K562 (cell line): ENCODE measurements around the gene DNAJB11. TPM values are rescaled to one million over a fixed set of nuclear protein-coding genes. Genes with fewer than 3 reads are reported as not detected.

Source experiments
- ARID2 ChIP-seq: fragments of 450-650 bp; IDR thresholded peaks from 2 replicates; pipeline ENCODE4 v1.6.1; 2017; ENCODE audit warnings: antibody characterized with exemption, mild to moderate bottlenecking
- ATF2 ChIP-seq: sonication (generic); formaldehyde crosslinking; IDR thresholded peaks from 2 replicates; pipeline ENCODE4 v1.8.1; 2022; ENCODE audit warnings: missing genetic modification reagents
- ESRRA ChIP-seq: fragments of 450-650 bp; IDR thresholded peaks from 2 replicates; pipeline ENCODE4 v1.6.1; 2014; ENCODE audit warnings: low read depth, mild to moderate bottlenecking, moderate library complexity, borderline replicate concordance
- GABPB1 ChIP-seq: sonication (generic); formaldehyde crosslinking; IDR thresholded peaks from 2 replicates; pipeline ENCODE4 v1.8.0; 2022; ENCODE audit warnings: mild to moderate bottlenecking, missing genetic modification reagents
- GTF2A2 ChIP-seq: IDR thresholded peaks from 2 replicates; pipeline ENCODE4 v1.6.1; 2016; ENCODE audit warnings: mild to moderate bottlenecking, missing genetic modification characterization, missing compliant biosample characterization
- HMBOX1 ChIP-seq: sonication (generic); IDR thresholded peaks from 2 replicates; pipeline ENCODE4 v1.6.1; 2016
- MTA1 ChIP-seq: fragments of 450-650 bp; IDR thresholded peaks from 2 replicates; pipeline ENCODE4 v1.6.1; 2017; ENCODE audit warnings: borderline replicate concordance
- MYBL2 ChIP-seq, 2 experiments: fragments of 450-650 bp in 1 of 2; sonication (generic) in 1 of 2; formaldehyde crosslinking in 1 of 2; IDR thresholded peaks; 2 replicates each; pipeline versions ENCODE4 v1.6.1 to v1.8.1; 2017 to 2022; ENCODE audit warnings: borderline replicate concordance in 1 of 2, inconsistent platforms in 1 of 2, low read depth in 1 of 2, mild to moderate bottlenecking in 1 of 2, missing genetic modification reagents in 1 of 2, moderate library complexity in 1 of 2
- NFIC ChIP-seq: fragments of 450-650 bp; IDR thresholded peaks from 2 replicates; pipeline ENCODE4 v1.6.1; 2017; ENCODE audit warnings: mild to moderate bottlenecking, inconsistent platforms
- POLR2H ChIP-seq: IDR thresholded peaks from 2 replicates; pipeline ENCODE4 v1.6.1; 2016; ENCODE audit warnings: missing genetic modification characterization, low read depth, mild to moderate bottlenecking, control low read depth, missing compliant biosample characterization, moderate library complexity
- RFX7 ChIP-seq: fragments of 250-450 bp; sonication (Bioruptor Pico); IDR thresholded peaks from 2 replicates; pipeline ENCODE4 v1.5.1; 2021; ENCODE audit warnings: mild to moderate bottlenecking
- RUNX1 ChIP-seq: sonication (generic); IDR thresholded peaks from 2 replicates; pipeline ENCODE4 v1.6.1; 2016; ENCODE audit warnings: antibody characterized with exemption, low read depth
- SP2 ChIP-seq: IDR thresholded peaks from 2 replicates; pipeline ENCODE4 v1.6.1; 2011; ENCODE audit warnings: mild to moderate bottlenecking, low read depth, low read length, moderate library complexity; ENCODE audit not compliant: poor library complexity, severe bottlenecking; ENCODE audit errors: extremely low read depth
- SREBF1 ChIP-seq: fragments of 150-350 bp; IDR thresholded peaks from 2 replicates; pipeline ENCODE4 v1.6.1; 2014; ENCODE audit warnings: antibody characterized with exemption, low read depth, low read length, borderline replicate concordance
- SRSF3 ChIP-seq: fragments of 200-400 bp; formaldehyde crosslinking; IDR thresholded peaks from 2 replicates; pipeline ENCODE4 v1.6.1; 2016; ENCODE audit warnings: mild to moderate bottlenecking, low read length, moderate library complexity; ENCODE audit not compliant: insufficient read depth
- SRSF7 ChIP-seq: fragments of 200-400 bp; formaldehyde crosslinking; optimal IDR thresholded peaks from 2 replicates; pipeline ENCODE3; 2017; ENCODE audit warnings: mild to moderate bottlenecking, low read depth, low read length
- TAF15 ChIP-seq: fragments of 200-400 bp; formaldehyde crosslinking; IDR thresholded peaks from 2 replicates; pipeline ENCODE4 v1.6.1; 2017; ENCODE audit warnings: mild to moderate bottlenecking, low read depth, low read length, moderate library complexity
- TEAD1 ChIP-seq, 2 experiments: fragments of 450-650 bp in 1 of 2; sonication (generic) in 1 of 2; formaldehyde crosslinking; IDR thresholded peaks; 2 replicates each; pipeline versions ENCODE4 v1.4.0 to v1.8.0; 2020 to 2022; ENCODE audit warnings: mild to moderate bottlenecking in 2 of 2, missing genetic modification reagents in 1 of 2
- U2AF1 ChIP-seq: fragments of 200-400 bp; formaldehyde crosslinking; optimal IDR thresholded peaks from 2 replicates; pipeline ENCODE3; 2017; ENCODE audit warnings: mild to moderate bottlenecking, low read depth, low read length, moderate library complexity
- YY1 ChIP-seq, 3 experiments: IDR thresholded peaks; 2 replicates each; pipeline ENCODE4 v1.6.1; 2011; ENCODE audit warnings: low read length in 2 of 3, mild to moderate bottlenecking in 2 of 3, moderate library complexity in 2 of 3, borderline replicate concordance in 1 of 3, control low read depth in 1 of 3, low read depth in 1 of 3; ENCODE audit not compliant: insufficient read depth in 3 of 3, insufficient replicate concordance in 2 of 3, control insufficient read depth in 1 of 3, insufficient read length in 1 of 3; ENCODE audit errors: extremely low read depth in 1 of 3
- ZNF584 ChIP-seq: fragments of 200-800 bp; sonication (Bioruptor generic); IDR thresholded peaks from 2 replicates; pipeline ENCODE4 v1.6.1; 2016; ENCODE audit warnings: low read depth, mild to moderate bottlenecking, missing genetic modification characterization, missing compliant biosample characterization
- polyA plus RNA-seq, 8 experiments: library from polyadenylated mRNA; depleted of rRNA in 4 of 8; stranded (reverse) in 5 of 8; unstranded in 3 of 8; fragments of >200 nt; fragmentation: Nextera tagmentation in 2 of 8; fragmentation: Illumina TruSeq in 1 of 8; extraction: Ambion mirVana in 2 of 8; extraction: Trizol in 1 of 8; gene quantifications; 2 replicates each; pipeline versions ENCODE4 v1.2.1 to v1.2.3, GENCODE V29; 2011 to 2014; ENCODE audit warnings: inconsistent platforms in 1 of 8, missing spikeins in 1 of 8
- total RNA-seq, 7 experiments: library from RNA; depleted of rRNA in 6 of 7; stranded (reverse); fragments of >200 nt in 6 of 7; fragmentation: Illumina TruSeq in 2 of 7; extraction: Trizol in 2 of 7; gene quantifications; 2 replicates each; pipeline versions ENCODE4 v1.2.1 to v1.2.3, GENCODE V29; 2011 to 2021; ENCODE audit warnings: low replicate concordance in 1 of 7
- TF ChIP-seq, protein P1 (sequence below): fragments of 450-650 bp; formaldehyde crosslinking; IDR thresholded peaks from 2 replicates; pipeline ENCODE4 v1.4.0; 2020; ENCODE audit warnings: mild to moderate bottlenecking, mixed read lengths
- TF ChIP-seq, protein P2 (sequence below): fragments of 250-450 bp; sonication (Bioruptor Pico); IDR thresholded peaks from 2 replicates; pipeline ENCODE4 v1.8.0; 2021; ENCODE audit warnings: moderate library complexity, mild to moderate bottlenecking, inconsistent platforms

The DNAJB11 gene
- total and polyA plus RNA-seq, 9 of the 15 experiments (the other 6 are each of a cell fraction or from before 2014, with no cell fraction given) = 14.8 to 74.7 (median 63.8) TPM

GRCh38 chr3:186567072-186567921 lies 3.2 kb upstream of the DNAJB11 start, which contains the start of gene TBCCD1 (continued):
- TF ChIP-seq SRSF7 (no peak), MYBL2 (IDR thresholded peaks at IDR 0.05; ENCODE audit: low read depth) (no peak), MYBL2 (CRISPR knock-in tag; IDR thresholded peaks at IDR 0.05; ENCODE audit: borderline replicate concordance) (no peak), HMBOX1 (peak; percentile 65), U2AF1 (no peak), ESRRA (peak; percentile 75), ATF2 (no peak), RUNX1 (no peak), POLR2H (tag) (peak; percentile 88), SP2 (peak; percentile 98), GTF2A2 (tag) (no peak), MTA1 (no peak), SREBF1 (no peak), NFIC (peak; percentile 70), YY1 (IDR thresholded peaks at IDR 0.05; ENCODE audit: borderline replicate concordance in 1 of 3, control insufficient read depth in 1 of 3, extremely low read depth in 1 of 3, insufficient read depth in 3 of 3, insufficient read length in 1 of 3, insufficient replicate concordance in 2 of 3, low read depth in 1 of 3, low read length in 2 of 3) (peak in 2 of 3 experiments; percentile 76 to 79), SRSF3 (no peak), RFX7 (CRISPR knock-in tag) (no peak), ZNF584 (no peak), TEAD1 (CRISPR knock-in tag; IDR thresholded peaks at IDR 0.05) (no peak; a peak in 1 of 4 replicates), TAF15 (no peak), GABPB1 (CRISPR knock-in tag) (peak; percentile 68), ARID2 (no peak)
- TF ChIP-seq, protein P1, sequence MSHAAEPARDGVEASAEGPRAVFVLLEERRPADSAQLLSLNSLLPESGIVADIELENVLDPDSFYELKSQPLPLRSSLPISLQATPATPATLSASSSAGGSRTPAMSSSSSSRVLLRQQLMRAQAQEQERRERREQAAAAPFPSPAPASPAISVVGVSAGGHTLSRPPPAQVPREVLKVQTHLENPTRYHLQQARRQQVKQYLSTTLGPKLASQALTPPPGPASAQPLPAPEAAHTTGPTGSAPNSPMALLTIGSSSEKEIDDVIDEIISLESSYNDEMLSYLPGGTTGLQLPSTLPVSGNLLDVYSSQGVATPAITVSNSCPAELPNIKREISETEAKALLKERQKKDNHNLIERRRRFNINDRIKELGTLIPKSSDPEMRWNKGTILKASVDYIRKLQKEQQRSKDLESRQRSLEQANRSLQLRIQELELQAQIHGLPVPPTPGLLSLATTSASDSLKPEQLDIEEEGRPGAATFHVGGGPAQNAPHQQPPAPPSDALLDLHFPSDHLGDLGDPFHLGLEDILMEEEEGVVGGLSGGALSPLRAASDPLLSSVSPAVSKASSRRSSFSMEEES = no peak
- TF ChIP-seq, protein P2, sequence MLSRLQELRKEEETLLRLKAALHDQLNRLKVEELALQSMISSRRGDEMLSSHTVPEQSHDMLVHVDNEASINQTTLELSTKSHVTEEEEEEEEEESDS (CRISPR knock-in tag) = no peak
